ENCODE data around the gene MYCBPAP.

MYCBPAP gene

DNA sequence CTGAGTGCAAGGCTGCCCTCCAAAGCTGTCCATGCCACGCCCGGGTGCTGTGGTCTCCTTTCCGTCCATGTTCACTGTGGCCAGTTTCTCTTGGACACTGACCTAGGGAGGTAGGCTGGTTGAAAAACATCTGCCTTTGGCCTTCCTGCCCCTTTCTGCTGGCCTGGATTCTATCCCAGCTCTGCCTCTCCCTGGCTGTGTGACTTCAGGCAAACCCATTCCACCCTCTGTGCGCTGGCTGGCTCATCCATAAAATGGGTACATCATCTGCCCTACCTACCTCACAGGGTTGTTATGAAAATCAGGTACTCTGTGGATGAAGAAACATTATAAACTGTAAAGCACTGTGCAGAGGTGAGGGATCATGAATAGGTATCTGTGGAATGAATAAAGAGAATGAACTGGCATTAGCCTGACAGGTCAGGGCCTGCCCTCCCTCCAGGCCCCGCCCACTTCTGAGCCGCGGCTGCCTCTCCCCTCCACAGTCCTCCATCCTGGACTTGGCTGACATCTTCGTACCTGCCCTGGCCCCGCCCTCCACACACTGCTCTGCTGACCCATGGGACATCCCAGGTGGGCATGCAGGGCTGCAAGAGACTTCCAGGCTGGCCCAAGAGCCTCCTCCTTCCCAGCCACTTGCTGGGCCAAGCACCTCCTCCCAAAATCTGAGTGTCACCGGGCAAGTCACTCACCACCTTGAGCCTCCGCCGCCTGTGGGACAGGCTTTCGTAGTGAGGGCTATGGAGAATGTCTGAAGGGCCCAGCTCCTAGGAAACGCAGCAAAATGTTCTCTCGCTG lies 31.7 kb downstream of the MYCBPAP start:
- no peak for DNase-seq (ENCODE audit: low read depth)

DNA sequence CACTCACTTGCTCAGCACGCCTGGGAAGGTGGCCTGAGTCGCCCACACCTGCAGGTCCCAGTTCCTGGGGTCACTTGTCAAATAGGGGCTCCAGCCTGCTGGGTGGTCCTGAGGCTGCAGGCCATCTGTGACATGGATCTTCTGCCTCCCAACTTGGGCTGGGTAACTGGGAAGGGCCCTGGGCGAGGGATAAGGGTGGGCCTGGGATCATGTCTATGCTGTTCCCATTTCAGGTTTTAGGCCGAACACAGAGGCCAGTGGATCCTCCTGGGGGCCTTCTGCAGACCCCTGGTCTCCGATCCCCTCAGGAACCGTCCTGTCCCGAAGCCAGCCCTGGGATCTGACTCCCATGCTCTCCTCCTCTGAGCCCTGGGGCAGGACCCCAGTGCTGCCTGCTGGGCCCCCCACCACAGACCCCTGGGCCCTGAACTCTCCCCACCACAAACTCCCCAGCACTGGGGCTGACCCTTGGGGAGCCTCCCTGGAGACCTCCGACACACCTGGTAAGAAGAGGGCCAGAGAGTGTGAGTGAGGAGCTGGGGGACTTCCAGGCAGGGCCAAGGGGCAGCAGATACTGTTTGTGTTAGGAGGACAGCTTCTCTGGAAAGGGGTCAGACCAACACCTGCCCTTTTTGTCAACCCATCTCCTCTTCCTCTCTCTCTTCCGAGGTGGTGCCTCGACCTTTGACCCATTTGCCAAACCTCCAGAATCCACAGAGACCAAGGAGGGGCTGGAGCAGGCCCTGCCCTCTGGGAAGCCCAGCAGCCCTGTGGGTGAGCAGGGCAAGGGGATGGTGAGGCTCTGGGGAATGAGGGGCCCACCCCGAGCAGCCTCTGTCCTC lies 32.5 kb downstream of the MYCBPAP start:
- DNase-seq (ENCODE audit: low read depth): no peak

DNA sequence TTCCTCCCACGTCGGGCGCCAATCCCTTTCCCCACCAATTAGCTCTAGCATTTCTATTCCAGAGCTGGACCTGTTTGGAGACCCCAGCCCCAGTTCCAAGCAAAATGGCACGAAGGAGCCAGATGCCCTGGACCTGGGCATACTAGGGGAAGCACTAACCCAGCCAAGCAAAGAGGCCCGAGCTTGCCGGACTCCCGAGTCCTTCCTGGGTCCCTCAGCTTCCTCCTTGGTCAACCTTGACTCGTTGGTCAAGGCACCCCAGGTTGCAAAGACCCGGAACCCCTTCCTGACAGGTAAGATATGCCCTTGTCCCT lies 33.1 kb downstream of the MYCBPAP start:
- no peak for DNase-seq (ENCODE audit: low read depth)

DNA sequence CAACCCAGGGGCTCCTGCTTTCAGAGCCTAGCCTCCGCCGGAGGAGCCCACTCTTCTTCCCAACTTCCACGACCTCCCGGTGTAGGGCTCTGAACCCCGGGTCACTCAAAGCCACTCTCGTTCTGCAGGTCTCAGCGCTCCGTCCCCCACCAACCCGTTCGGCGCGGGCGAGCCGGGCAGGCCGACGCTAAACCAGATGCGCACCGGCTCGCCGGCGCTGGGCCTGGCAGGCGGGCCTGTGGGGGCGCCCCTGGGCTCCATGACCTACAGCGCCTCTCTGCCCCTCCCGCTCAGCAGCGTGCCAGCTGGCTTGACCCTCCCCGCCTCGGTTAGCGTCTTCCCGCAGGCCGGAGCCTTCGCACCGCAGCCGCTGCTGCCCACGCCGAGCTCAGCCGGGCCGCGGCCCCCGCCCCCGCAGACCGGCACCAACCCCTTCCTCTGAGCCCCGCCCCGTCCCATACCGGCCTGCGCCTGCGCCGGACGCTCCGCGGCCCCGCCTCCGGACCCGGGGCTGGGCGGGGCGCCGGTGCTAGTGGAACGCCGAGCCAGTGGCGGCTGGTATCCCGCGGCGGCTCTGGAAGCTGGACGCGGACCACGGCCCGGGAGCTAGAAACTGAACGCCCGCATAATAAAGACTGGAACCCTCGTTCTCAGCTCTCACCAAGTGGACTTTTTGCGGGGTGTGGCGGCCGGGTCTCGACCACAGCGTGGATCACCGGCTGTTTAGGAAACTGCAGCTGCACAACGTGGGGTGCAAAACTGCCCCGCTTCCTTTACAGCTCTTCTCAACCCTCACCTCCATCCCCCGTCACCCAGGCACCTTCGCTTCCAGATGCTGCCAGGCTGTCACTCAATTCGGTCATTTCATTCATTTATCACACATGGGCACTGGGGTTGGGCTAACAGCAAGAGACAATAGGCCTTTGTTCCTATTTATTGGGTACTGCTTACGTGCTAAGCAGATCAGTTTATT lies 33.8 kb downstream of the MYCBPAP start:
- peak; percentile 77 for DNase-seq (ENCODE audit: low read depth)

DNA sequence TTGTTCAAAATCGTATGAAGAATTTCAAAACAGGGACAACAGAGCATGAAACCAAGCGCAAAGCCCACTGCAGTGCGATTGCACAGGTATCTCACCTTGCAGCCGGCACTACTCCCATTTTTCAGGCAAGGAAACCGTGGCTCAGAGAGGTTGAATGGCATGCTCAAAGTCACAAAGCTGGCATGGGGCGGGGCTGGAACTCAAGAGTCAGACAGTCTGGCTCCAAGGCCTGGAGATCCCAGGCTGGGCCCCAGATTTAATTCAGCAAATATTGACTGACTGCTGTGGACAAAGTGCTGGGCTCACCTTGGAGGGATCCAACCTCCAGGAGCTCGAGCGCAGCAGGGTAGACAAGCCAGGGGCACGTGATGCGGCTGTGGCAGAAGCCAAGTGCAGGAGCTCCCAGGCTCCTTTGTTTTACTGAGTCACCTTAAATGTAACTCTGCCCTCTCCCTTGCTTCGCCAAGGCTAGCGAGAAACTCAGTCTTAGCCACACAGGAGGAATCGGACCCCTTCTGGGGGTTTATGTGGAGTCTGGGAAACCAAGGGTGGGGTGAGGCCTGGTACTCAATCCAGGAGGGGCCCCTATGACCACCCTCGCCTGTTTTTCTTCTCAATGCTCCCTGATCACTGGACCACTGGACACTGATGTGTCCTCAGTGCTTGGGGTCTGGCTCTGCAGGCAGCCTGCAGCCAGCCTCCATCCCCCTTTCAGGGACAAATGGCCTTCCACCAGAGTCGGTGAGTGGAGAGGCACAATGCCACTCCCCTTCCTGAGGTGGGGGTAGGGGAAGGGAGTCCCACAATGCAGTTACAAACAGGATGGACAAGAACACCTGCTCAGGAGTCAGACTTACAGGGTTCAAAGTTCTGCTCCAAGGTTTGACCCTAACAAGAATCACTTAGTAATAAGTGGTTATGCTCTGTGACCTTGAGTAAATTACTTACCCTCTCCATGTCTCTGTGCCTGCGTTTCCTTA lies 34.8 kb downstream of the MYCBPAP start:
- DNase-seq (ENCODE audit: low read depth): no peak

DNA sequence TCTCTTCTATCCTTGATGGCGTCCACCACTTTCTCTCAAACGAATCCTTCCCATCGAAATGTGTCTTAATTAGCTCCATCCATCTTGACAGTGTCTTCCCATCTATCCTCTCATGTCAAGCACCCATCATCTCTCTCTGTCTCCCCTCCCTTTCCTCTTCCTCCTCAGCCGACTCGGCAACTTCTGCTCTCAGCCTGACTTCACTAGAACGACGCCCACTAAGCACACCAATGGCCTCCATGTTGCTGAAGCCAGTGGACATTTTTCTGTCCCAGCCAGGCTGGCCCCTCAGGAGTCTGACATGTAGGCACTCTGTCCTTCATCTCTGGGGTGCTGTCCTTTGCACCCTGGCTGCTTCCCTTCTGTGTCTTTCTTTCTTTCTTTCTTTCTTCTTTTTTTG lies 36.3 kb downstream of the MYCBPAP start:
- no peak for DNase-seq (ENCODE audit: low read depth)

DNA sequence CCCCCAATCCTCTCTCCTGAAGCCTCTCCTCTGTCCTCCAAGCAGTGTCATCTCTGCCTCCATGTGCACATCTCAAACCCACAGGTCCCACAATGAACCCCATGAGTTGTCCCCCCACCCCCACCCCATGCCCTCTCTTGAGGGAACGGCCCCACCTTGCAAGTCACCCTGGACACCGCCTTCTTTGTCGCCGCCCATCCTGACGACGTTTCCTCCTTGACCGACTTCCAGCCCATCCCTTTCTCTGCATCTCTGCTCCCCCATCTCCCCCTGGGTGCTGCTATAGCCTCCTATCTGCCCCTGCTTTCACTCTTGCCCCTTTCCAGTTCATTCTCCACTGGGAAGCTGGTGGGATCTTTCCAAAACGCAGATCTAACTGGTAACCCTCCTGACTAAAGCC lies 37.1 kb downstream of the MYCBPAP start:
- no peak for DNase-seq (ENCODE audit: low read depth)

DNA sequence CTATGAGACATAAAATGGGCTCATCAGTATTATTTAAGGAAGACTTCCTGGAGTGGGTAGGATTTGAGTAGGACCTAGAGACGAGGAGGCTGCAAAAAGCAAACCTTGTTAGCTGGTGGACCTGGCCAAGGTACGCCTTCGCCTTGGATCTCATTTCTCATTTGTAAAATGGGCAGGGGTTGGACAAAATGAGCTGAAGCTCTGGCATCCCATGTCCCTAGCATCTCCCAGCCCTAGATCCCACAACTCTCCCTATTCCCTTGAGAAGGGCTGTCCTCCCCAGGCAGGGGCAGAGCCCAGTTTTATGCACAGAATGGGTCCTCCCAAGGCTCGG lies 38.4 kb downstream of the MYCBPAP start:
- DNase-seq (ENCODE audit: low read depth): no peak

DNA sequence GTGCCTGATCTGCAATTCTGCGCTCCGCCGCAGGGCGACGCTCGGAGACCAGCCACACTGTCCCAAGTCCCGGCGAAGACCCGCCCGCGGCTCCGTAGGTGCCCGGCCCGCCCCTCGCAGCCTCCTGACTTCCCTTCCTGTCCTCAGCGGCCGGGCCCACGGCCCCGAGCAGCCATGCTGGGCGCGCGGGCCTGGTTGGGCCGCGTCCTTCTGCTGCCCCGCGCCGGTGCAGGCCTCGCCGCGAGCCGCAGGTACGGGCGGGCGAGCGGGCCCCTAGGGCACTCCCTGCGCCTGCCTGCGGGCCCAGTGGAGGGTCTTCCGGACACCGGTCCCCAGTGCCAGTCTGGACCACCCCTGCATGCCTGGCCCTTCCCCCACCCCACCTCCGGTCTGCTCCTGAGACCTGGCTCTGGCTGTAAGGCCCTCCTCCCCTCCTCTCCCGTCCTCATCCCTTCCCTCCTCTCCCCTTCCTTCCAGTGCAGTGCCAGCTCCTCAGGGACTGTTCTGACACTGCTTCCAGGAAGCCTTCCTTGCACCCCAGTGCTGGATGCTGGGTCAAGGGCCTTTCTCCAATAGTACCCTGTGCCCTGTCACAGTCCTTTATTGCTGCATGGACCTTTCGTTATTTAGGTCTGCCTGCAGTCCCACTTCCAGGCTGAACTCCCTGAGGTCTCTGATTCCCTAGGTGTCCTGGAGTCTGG lies 38.9 kb downstream of the MYCBPAP start, which contains the start of gene SPATA20:
TSS of gene SPATA20 (plus strand) at position 140 of the 701 bp plus-strand sequence. CDS start at position 175, 35 bp downstream.
- DNase-seq (ENCODE audit: low read depth): peak; percentile 85

DNA sequence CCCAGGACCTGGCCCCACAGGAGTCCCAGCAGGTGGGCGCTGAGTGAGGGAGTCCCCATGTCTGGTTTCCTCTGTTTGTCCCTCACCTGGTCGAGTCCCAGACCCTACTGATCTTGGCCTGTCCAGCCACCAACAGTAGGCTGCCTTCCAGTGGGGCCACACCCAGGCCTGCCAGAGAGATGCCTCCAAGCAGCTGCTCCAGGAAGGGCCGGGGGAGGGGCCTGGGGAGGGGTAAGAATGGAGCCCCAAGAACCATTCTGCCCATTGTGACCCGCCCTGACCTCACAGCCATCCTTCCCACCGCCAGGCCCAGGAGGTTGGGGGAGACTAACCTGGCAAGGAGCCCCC lies 39.5 kb downstream of the MYCBPAP start:
- peak; percentile 14 for DNase-seq (ENCODE audit: low read depth)

DNA sequence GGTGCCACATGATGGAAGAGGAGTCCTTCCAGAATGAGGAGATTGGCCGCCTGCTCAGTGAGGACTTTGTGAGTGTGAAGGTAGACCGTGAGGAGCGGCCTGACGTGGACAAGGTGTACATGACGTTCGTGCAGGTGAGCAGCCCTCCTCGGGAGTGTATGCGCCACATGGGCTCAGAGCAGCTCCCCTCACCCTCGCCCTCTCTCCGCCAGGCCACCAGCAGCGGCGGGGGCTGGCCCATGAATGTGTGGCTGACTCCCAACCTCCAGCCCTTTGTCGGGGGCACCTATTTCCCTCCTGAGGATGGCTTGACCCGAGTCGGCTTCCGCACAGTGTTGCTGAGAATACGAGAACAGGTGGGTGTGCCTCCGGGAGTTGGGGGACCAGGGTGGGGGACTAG lies 40.6 kb downstream of the MYCBPAP start:
- DNase-seq (ENCODE audit: low read depth): no peak

DNA sequence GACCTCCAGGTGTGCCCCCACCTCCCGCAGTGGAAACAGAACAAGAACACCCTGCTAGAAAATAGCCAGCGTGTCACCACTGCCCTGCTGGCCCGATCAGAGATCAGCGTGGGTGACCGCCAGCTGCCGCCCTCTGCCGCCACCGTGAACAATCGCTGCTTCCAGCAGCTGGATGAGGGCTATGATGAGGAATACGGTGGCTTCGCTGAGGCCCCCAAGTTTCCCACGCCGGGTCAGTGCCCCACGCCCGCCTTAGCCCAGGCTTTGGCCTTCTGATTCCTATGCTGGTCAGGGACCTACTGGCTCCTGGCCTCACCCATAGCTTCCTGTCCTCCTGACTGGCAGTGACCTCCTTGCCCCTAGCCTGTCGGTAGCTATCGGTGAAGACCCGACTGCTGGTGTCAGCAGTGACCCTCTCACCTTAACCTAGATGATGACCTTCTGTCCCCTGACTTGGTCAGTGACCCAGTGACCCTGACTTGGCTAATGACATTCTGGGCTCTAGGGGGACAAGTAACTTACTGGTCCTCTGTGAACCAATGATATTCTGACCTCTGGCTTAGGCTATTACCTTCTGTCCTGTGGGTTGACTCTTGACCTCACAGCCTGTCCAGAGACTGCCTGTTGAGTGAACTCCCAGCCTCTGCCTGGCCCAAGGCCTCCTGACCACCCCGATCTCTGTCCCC lies 41.2 kb downstream of the MYCBPAP start:
- DNase-seq (ENCODE audit: low read depth): no peak

DNA sequence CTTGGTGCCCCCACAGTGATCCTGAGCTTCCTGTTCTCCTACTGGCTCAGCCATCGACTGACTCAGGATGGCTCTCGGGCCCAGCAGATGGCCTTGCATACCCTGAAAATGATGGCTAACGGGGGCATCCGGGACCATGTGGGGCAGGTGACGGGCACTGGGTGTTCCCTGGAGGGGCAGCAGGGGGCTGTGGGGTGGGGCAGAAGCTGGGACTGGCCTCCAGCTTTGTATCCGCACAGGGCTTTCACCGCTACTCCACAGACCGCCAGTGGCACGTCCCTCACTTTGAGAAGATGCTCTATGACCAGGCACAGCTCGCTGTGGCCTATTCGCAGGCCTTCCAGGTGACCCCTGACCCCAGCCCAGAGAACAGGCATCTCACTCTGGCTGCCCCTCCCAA lies 41.7 kb downstream of the MYCBPAP start:
- no peak for DNase-seq (ENCODE audit: low read depth)

DNA sequence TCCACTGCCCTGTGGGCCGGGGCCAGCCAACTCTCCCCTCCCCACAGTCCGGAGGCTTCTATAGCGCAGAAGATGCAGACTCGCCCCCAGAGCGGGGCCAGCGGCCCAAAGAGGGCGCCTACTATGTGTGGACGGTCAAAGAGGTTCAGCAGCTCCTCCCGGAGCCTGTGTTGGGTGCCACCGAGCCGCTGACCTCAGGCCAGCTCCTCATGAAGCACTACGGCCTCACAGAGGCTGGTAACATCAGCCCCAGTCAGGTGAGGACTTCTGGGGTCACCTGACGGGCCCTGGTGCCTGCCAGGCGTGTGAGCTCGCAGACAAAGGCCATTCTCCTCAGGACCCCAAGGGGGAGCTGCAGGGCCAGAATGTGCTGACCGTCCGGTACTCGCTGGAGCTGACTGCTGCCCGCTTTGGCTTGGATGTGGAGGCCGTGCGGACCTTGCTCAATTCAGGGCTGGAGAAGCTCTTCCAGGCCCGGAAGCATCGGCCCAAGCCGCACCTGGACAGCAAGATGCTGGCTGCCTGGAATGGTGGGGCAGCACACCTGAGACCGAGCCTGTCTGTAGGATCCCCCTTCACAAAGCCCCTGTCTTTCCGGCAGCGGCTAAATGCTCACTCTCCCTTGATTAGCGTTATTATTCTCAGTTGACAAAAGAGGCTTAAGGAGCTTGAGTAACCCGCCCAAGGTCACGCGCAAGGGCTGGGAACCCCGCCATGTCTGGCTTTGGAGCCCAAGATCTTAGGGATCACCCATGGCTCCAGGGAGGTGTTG lies 42.6 kb downstream of the MYCBPAP start:
- DNase-seq (ENCODE audit: low read depth): peak; percentile 33

DNA sequence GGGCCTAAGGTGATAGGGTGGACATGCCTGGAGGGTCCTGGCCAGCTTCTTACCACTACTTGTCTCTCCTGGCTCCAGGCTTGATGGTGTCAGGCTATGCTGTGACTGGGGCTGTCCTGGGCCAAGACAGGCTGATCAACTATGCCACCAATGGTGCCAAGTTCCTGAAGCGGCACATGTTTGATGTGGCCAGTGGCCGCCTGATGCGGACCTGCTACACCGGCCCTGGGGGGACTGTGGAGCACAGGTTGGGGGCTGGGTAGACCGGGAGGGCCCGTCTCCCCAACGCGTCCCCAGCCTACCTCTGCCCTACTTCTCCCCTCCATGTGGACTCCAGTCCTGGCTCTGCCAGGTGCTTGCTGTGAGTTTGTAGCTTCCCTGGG lies 43.2 kb downstream of the MYCBPAP start:
- DNase-seq (ENCODE audit: low read depth): no peak

DNA sequence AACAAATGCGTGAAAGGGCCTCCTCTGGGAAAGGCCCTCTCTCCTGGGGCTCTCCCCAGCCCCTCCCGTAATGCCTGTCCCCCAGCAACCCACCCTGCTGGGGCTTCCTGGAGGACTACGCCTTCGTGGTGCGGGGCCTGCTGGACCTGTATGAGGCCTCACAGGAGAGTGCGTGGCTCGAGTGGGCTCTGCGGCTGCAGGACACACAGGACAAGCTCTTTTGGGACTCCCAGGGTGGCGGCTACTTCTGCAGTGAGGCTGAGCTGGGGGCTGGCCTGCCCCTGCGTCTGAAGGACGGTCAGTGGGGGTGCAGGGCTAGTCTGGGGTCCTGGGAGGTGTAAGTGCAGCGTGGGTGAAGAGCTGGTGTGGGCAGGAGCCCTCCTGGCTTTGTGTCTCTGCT lies 43.6 kb downstream of the MYCBPAP start:
- no peak for DNase-seq (ENCODE audit: low read depth)

DNA sequence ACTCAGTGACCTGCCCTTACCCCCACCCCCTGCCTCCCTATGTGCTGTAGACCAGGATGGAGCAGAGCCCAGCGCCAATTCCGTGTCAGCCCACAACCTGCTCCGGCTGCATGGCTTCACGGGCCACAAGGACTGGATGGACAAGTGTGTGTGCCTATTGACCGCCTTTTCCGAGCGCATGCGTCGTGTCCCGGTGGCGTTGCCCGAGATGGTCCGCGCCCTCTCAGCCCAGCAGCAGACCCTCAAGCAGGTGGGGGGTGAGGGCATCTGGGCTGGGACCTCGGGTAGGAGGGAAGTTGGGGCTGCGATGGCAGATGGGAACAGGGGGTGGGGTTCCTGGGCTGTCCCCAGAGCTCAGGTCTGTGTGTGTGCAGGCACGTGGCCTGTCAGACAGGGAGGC lies 46.0 kb downstream of the MYCBPAP start:
- no peak for DNase-seq (ENCODE audit: low read depth)

DNA sequence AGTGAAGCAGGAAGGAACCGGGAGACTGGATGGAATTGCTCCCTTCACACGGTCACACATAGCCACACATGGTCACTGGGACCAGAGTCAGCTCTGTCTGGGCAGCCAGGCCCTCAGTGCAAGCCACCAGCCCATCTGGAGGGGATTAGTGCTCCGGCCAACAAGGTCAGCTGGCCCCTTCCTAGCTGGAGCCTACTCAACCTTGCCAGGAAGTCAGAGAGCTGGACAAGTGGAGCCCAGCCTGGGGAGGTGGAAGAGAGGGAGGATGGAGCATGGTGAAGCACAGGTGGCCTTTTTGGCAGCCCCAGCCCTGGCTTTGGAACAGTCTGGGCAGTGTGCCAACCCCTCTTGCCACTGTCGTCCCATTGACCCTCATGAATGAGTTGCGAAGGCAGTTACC lies 48.6 kb downstream of the MYCBPAP start:
- no peak for DNase-seq (ENCODE audit: low read depth)

DNA sequence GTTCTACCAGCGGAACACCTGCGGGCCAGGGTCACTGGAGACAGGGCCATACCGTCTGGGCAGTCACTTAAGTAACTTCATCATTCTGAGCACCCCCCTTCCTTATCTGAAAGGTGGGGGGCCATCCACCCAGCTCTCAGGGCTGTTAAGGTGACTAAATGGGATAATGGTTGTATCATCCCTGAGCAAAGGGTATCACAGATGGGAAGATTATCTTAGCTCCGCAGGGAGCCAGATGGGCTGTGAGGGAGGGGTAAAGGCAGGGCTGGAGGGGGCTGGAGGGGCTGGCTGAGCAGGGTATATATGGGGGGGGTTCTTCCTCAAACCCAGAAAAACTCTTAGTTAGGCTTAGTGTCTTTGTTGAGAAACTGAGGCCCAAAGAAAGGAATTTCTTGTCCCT lies 49.4 kb downstream of the MYCBPAP start:
- no peak for DNase-seq (ENCODE audit: low read depth)

Data from CMK (cell line).